ENCODE data around the gene SPTBN4.
A peak's percentile ranks its signal among the peaks of the same experiment; 100 is the strongest.

SPTBN4 gene

GRCh38 chr19:40608240-40608621 lies 141.4 kb downstream of the SPTBN4 start:
- TF ChIP-seq SPI1 (IDR thresholded peaks at IDR 0.05; ENCODE audit: borderline replicate concordance, low read depth) (no peak), POLR2AphosphoS5 (IDR thresholded peaks at IDR 0.05; ENCODE audit: low read depth) (no peak), CTCF (IDR thresholded peaks at IDR 0.05; ENCODE audit: insufficient read depth, low read length) (no peak), REST (IDR thresholded peaks at IDR 0.05; ENCODE audit: insufficient replicate concordance, low read depth) (no peak), GABPA (IDR thresholded peaks at IDR 0.05; ENCODE audit: low read depth) (no peak)
- H3K27ac ChIP-seq (replicated peaks): no peak overlapping the region
- DNase-seq (ENCODE audit: low read depth in 1 of 2, low spot score in 1 of 2): no peak
- peaks cover 48% of the 10 kb centered on the region for H3K27me3 ChIP-seq (ENCODE audit: insufficient read depth, poor library complexity, severe bottlenecking)
- no peak overlapping the region for H3K4me3 ChIP-seq (replicated peaks; ENCODE audit: insufficient read depth, low read length)

GRCh38 chr19:40608957-40609356 lies 142.2 kb downstream of the SPTBN4 start:
- TF ChIP-seq SPI1 (IDR thresholded peaks at IDR 0.05; ENCODE audit: borderline replicate concordance, low read depth) (no peak), POLR2AphosphoS5 (IDR thresholded peaks at IDR 0.05; ENCODE audit: low read depth) (no peak), GABPA (IDR thresholded peaks at IDR 0.05; ENCODE audit: low read depth) (no peak), CTCF (IDR thresholded peaks at IDR 0.05; ENCODE audit: insufficient read depth, low read length) (no peak), REST (IDR thresholded peaks at IDR 0.05; ENCODE audit: insufficient replicate concordance, low read depth) (no peak)
- H3K27ac ChIP-seq (replicated peaks): no peak overlapping the region
- H3K27me3 ChIP-seq (ENCODE audit: insufficient read depth, poor library complexity, severe bottlenecking): peaks cover 55% of the 10 kb centered on the region
- H3K4me3 ChIP-seq (replicated peaks; ENCODE audit: insufficient read depth, low read length): no peak overlapping the region
- no peak for DNase-seq (ENCODE audit: low read depth in 1 of 2, low spot score in 1 of 2)

GRCh38 chr19:40609561-40610395 lies 143.0 kb downstream of the SPTBN4 start:
- DNase-seq (ENCODE audit: low read depth in 1 of 2, low spot score in 1 of 2): peak; percentile 73 to 78
- Histone ChIP-seq H3K27ac (replicated peaks) (no peak overlapping the region), H3K27me3 (ENCODE audit: insufficient read depth, poor library complexity, severe bottlenecking) (peaks cover 62% of the 10 kb centered on the region)

More at GRCh38 chr19:40609561-40610395, 143.0 kb downstream of the SPTBN4 start:
- peak overlapping the region; percentile 47 for H3K4me3 ChIP-seq (replicated peaks; ENCODE audit: insufficient read depth, low read length)
- no peak for TF ChIP-seq REST (IDR thresholded peaks at IDR 0.05; ENCODE audit: insufficient replicate concordance, low read depth)
- no peak for TF ChIP-seq GABPA (IDR thresholded peaks at IDR 0.05; ENCODE audit: low read depth)
- no peak for TF ChIP-seq SPI1 (IDR thresholded peaks at IDR 0.05; ENCODE audit: borderline replicate concordance, low read depth)
